CD1c-positive myeloid dendritic cell (primary cell): ENCODE data around the gene RNF34.

Source experiments
- DNase-seq: peaks from one replicate; pipeline ENCODE4 v3.0.0-alpha.2; 2016; ENCODE audit errors: extremely low spot score

The RNF34 gene

DNA sequence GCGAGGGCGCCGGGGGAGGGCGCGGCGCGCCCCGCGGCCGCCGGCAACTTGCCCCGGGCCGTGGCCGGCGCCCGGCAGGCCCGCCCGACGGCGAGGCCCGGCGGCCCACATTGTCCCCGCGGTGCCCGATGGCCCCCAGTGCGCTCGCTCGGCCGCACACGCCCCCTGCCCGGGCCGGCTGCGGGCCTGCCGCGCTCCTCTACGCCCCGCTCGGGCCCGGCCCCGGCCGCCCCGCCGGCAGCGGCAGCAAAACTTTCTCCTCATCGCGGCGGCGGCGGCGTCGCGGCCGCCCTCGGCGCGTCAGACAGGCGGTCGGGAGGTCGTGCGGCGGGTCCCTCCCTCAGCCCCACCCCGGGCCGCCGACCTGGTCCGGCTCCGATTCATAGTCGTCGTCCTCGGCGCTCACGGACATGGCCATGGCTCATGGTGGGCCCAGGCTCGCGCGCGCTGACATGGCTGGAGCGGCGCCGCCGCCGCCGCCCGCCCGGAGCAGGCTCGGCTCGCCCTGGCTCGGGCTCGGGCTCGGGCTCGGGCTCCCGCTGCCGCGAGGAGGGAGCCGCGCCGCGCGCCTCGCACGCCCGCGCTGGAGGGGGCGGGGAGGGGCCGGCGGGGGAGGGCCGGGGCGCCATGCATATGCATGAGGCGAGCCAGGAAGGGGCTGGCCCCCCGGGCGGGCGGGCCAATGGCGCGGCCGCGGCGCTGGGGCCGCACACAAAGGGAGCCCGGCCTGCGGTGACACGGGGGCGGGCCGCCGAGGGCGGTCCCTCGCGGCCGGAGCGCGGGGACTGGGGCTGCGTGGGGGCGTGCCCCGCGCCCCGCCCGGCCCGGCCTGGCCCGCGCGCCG, 67.1 kb downstream of the RNF34 start:
- DNase-seq, result peak; percentile 95

GRCh38 chr12:121467638-121468498, 68.0 kb downstream of the RNF34 start:
- DNase-seq, result no peak

- DNase-seq, result no peak
Measured at GRCh38 chr12:121468499-121468801, 68.5 kb downstream of the RNF34 start.

DNA sequence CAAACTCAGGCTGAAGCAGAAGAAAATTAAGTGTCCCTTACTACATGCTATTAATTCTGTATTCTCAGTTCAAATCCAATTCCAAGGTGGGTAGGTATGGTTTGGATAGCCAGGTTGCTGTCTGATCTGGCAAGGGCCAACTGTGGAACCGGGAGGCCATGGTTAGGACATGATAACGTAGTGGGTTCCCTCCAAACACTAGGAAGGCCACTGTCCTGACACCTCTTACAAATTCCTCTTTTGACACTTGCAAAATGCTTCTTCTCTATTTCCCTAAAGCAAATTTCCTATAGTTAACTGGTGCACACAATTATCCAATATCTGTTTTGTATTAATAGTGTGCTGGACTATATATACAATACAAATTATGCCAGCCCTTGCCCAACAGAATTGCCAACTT, 70.8 kb downstream of the RNF34 start:
- DNase-seq, result peak; percentile 49

GRCh38 chr12:121472150-121472905, 72.4 kb downstream of the RNF34 start:
- DNase-seq, result no peak
